Motor neuron (in vitro differentiated cells): ENCODE measurements around the gene TTLL3. TPM values are rescaled to one million over a fixed set of nuclear protein-coding genes. Genes with fewer than 3 reads are reported as not detected.

Experiments
- ATAC-seq, 8 experiments: fragments of 200-7000 bp; cut with Tn5 transposase; replicated peaks in 6 of 8; 2 replicates each; pipeline ENCODE4 v1.8.0; 2021; ENCODE audit warnings: mild to moderate bottlenecking in 8 of 8, moderate library complexity in 8 of 8
- H3K27ac ChIP-seq, 2 donors: fragments of 250-450 bp; sonication (Bioruptor Pico); 2 replicates each; pipeline ENCODE4 v1.9.0; 2021; ENCODE audit warnings: antibody characterized with exemption in 2 of 2, mild to moderate bottlenecking in 2 of 2, moderate library complexity in 1 of 2
- H3K4me1 ChIP-seq, 2 donors: fragments of 250-450 bp; sonication (Bioruptor Pico); replicated peaks in 1 of 2; 2 replicates each; pipeline ENCODE4 v1.6.1; 2021; ENCODE audit warnings: antibody characterized with exemption in 2 of 2, mild to moderate bottlenecking in 2 of 2, moderate library complexity in 1 of 2
- H3K4me3 ChIP-seq, 5 donors: fragments of 250-450 bp; sonication (Bioruptor Pico); 2 replicates each; pipeline ENCODE4 v1.9.0; 2021; ENCODE audit warnings: antibody characterized with exemption in 5 of 5, mild to moderate bottlenecking in 5 of 5, moderate library complexity in 4 of 5
- WGBS, 10 experiments: fragments of 450-650 bp; shearing (Covaris generic); methylation state at CpG; one replicate each; pipeline ENCODE4 v1.0.0; 2022; 5-methylcytosine and 5-hydroxymethylcytosine counted together
- in situ Hi-C, 9 experiments: fragments of 400-800 bp; cut with MboI; loops; one replicate each; pipeline ENCODE4 v1.15.0; 2021; ENCODE audit warnings: low sequenced_read_pairs in 9 of 9, low pct_unique_long_range_greater_than_20kb in 2 of 9; ENCODE audit not compliant: unreplicated experiment in 9 of 9
- total RNA-seq, 8 experiments: library from RNA; unstranded; fragments of 300-600 nt; gene quantifications; 2 replicates each; pipeline versions ENCODE4 v1.2.3 to v1.2.4, GENCODE V29; 2022

Gene TTLL3
- total RNA-seq, 8 experiments from 2014 or later, result 8.4 to 41.3 (median 14.0) TPM

GRCh38 chr3:9876991-9877390 is 66.9 kb downstream of the TTLL3 start:
- no peak for ATAC-seq
- Histone ChIP-seq H3K4me3 (no peak overlapping the region), H3K4me1 (no peaks in the 10 kb centered on the region), H3K27ac (no peak overlapping the region)
- in situ Hi-C loops, result no loop called here
- 42 to 80% (median 55%) methylated on average over 1 to 2 of the region's 12 CpGs; no CpG with 5 or more reads in 6 of the 10 experiments for WGBS, 10 experiments

- H3K4me3 ChIP-seq, result no peak overlapping the region
- no peaks in the 10 kb centered on the region for H3K4me1 ChIP-seq
- no peak for ATAC-seq
- 40 to 67% methylated on average over 1 to 2 of the region's 5 CpGs; no CpG with 5 or more reads in 8 of the 10 experiments for whole genome bisulfite sequencing, 10 experiments
- in situ Hi-C loops, result no loop called here
- no peak overlapping the region for H3K27ac ChIP-seq
These were observed 68.6 kb downstream of the TTLL3 start for GRCh38 chr3:9878700-9879099.

- H3K4me1 ChIP-seq, result no peaks in the 10 kb centered on the region
- ATAC-seq, result no peak
- 33 to 100% (median 100%) methylated on average over 1 to 4 of the region's 7 CpGs; no CpG with 5 or more reads in 3 of the 10 experiments for WGBS, 10 experiments
- in situ Hi-C loops, result no loop called here
- H3K4me3 ChIP-seq, result no peak within 1 kb of the TSS
- no peak within 1 kb of the TSS for H3K27ac ChIP-seq
These were observed 69.9 kb downstream of the TTLL3 start, which contains the start of gene CIDEC for GRCh38 chr3:9879830-9880549. CIDEC (minus strand) TSS chr3:9880253; CDS start chr3:9878486, 1,767 bp downstream.

GRCh38 chr3:9881441-9881840 is 71.4 kb downstream of the TTLL3 start:
- Histone ChIP-seq H3K4me1 (no peaks in the 10 kb centered on the region), H3K4me3 (no peak overlapping the region), H3K27ac (no peak overlapping the region)
- ATAC-seq, result no peak
- WGBS, 10 experiments, result 100% methylated on average over 1 of the region's 1 CpG; no CpG with 5 or more reads in 6 of the 10 experiments
- in situ Hi-C loops, result no loop called here

GRCh38 chr3:9883706-9884554 is 73.9 kb downstream of the TTLL3 start:
- H3K27ac ChIP-seq, result no peak overlapping the region
- no peaks in the 10 kb centered on the region for H3K4me1 ChIP-seq
- no peak overlapping the region for H3K4me3 ChIP-seq
- in situ Hi-C loops, result no loop called here
- ATAC-seq, result peak in 3 of 8 experiments; percentile 71 to 76 (median 72)
- 21 to 89% (median 62%) methylated on average over 1 to 7 of the region's 7 CpGs for WGBS, 10 experiments

- no peak overlapping the region for H3K27ac ChIP-seq
- in situ Hi-C loops, result no loop called here
- no peak overlapping the region for H3K4me3 ChIP-seq
- 5 to 95% (median 81%) methylated on average over 2 to 11 of the region's 11 CpGs; no CpG with 5 or more reads in 1 of the 10 experiments for WGBS, 10 experiments
- ATAC-seq, result peak in 3 of 8 experiments; percentile 74 to 94 (median 92)
- H3K4me1 ChIP-seq, result no peaks in the 10 kb centered on the region
These were observed 74.6 kb downstream of the TTLL3 start for GRCh38 chr3:9884555-9885165.

Other genes starting within 250 kb of the TTLL3 start
- gene MTMR14, start 160.8 kb upstream of the TTLL3 start, total RNA-seq, result 10 to 100 TPM; 12.4 to 26.9 (median 18.5) TPM
- 1 to 10 TPM in 1 of 8 experiments, under 1 TPM in 5, not detected in 2; 0.14 to 1.4 (median 0.36) TPM for gene CPNE9, start 106.4 kb upstream of the TTLL3 start, total RNA-seq
- gene BRPF1, start 78.5 kb upstream of the TTLL3 start, total RNA-seq, result 10 to 100 TPM in 7 of 8 experiments, 1 to 10 TPM in 1; 9.7 to 22.7 (median 13.6) TPM
- 10 to 100 TPM; 11.9 to 28.1 (median 22.4) TPM for gene OGG1, start 60.3 kb upstream of the TTLL3 start, total RNA-seq
- gene CAMK1, start 40.3 kb upstream of the TTLL3 start, total RNA-seq, result 10 to 100 TPM in 1 of 8 experiments, 1 to 10 TPM in 7; 1.2 to 19.0 (median 5.1) TPM
- gene TADA3, start 17.8 kb upstream of the TTLL3 start, total RNA-seq, result 10 to 100 TPM; 23.0 to 56.2 (median 40.7) TPM
- gene ARPC4, start 17.2 kb upstream of the TTLL3 start, total RNA-seq, result 100 to 1,000 TPM in 5 of 8 experiments, 10 to 100 TPM in 3; 75.0 to 158 (median 120) TPM
- gene RPUSD3, start 33.7 kb downstream of the TTLL3 start, total RNA-seq, result 10 to 100 TPM; 23.5 to 44.9 (median 29.5) TPM
- gene CIDEC, start 70.0 kb downstream of the TTLL3 start, total RNA-seq, result under 1 TPM in 1 of 8 experiments, not detected in 7; 0.43 TPM
- gene JAGN1, start 80.3 kb downstream of the TTLL3 start, total RNA-seq, result 10 to 100 TPM; 14.2 to 31.7 (median 25.2) TPM
- 1 to 10 TPM in 2 of 8 experiments, under 1 TPM in 6; 0.23 to 1.8 (median 0.45) TPM for gene IL17RE, start 92.6 kb downstream of the TTLL3 start, total RNA-seq
- gene IL17RC, start 106.8 kb downstream of the TTLL3 start, total RNA-seq, result 10 to 100 TPM in 4 of 8 experiments, 1 to 10 TPM in 4; 2.7 to 50.7 (median 10.6) TPM
- 10 to 100 TPM; 14.1 to 55.7 (median 34.1) TPM for gene CRELD1, start 123.6 kb downstream of the TTLL3 start, total RNA-seq
- gene PRRT3, start 142.1 kb downstream of the TTLL3 start, total RNA-seq, result 1 to 10 TPM; 1.2 to 4.3 (median 3.4) TPM
- gene EMC3, start 176.6 kb downstream of the TTLL3 start, total RNA-seq, result 10 to 100 TPM; 25.9 to 95.0 (median 44.6) TPM
- gene FANCD2, start 216.2 kb downstream of the TTLL3 start, total RNA-seq, result 10 to 100 TPM in 3 of 8 experiments, 1 to 10 TPM in 5; 1.1 to 28.1 (median 4.0) TPM